K562 (cell line): Measurements from ENCODE around the gene MFN1. TPM values are rescaled to one million over a fixed set of nuclear protein-coding genes. Genes with fewer than 3 reads are reported as not detected.

Source experiments
- EHMT2 ChIP-seq: fragments of 450-650 bp; IDR thresholded peaks from 2 replicates; pipeline ENCODE4 v1.6.1; 2018; ENCODE audit warnings: antibody characterized with exemption
- ELF1 ChIP-seq: fragments of 200-800 bp; sonication (Bioruptor generic); IDR thresholded peaks from 2 replicates; pipeline ENCODE4 v1.6.1; 2016; ENCODE audit warnings: missing genetic modification characterization, missing compliant biosample characterization
- GATAD2B ChIP-seq: fragments of 450-650 bp; IDR thresholded peaks from 2 replicates; pipeline ENCODE4 v1.6.1; 2017; ENCODE audit warnings: mild to moderate bottlenecking, borderline replicate concordance
- HCFC1 ChIP-seq: IDR thresholded peaks from 2 replicates; pipeline ENCODE4 v1.6.1; 2012; ENCODE audit warnings: low read depth, low read length, improper control_type of control experiment
- MAFG ChIP-seq: fragments of 450-650 bp; conservative IDR thresholded peaks from 2 replicates; pipeline ENCODE4 v1.6.1; 2016; ENCODE audit warnings: missing genetic modification characterization, missing compliant biosample characterization
- MYNN ChIP-seq, 2 experiments: sonication (generic); formaldehyde crosslinking in 1 of 2; IDR thresholded peaks; 2 replicates each; pipeline versions ENCODE4 v1.5.0 to v1.6.1; 2016 to 2020; ENCODE audit warnings: antibody characterized with exemption in 1 of 2, missing genetic modification reagents in 1 of 2
- PCBP1 ChIP-seq: fragments of 200-400 bp; formaldehyde crosslinking; IDR thresholded peaks from 2 replicates; pipeline ENCODE4 v1.6.1; 2018; ENCODE audit warnings: mild to moderate bottlenecking, low read depth, low read length; ENCODE audit not compliant: poor library complexity, severe bottlenecking
- RFX5 ChIP-seq: IDR thresholded peaks from 2 replicates; pipeline ENCODE4 v1.6.1; 2011; ENCODE audit warnings: low read depth, mild to moderate bottlenecking, improper control_type of control experiment, low read length
- RUNX1 ChIP-seq: sonication (generic); IDR thresholded peaks from 2 replicates; pipeline ENCODE4 v1.6.1; 2016; ENCODE audit warnings: antibody characterized with exemption, low read depth
- SRSF7 ChIP-seq: fragments of 200-400 bp; formaldehyde crosslinking; optimal IDR thresholded peaks from 2 replicates; pipeline ENCODE3; 2017; ENCODE audit warnings: mild to moderate bottlenecking, low read depth, low read length
- STAT5A ChIP-seq: IDR thresholded peaks from 2 replicates; pipeline ENCODE4 v1.6.1; 2012; ENCODE audit warnings: low read length, inconsistent platforms, borderline replicate concordance
- ZC3H11A ChIP-seq: IDR thresholded peaks from 2 replicates; pipeline ENCODE4 v1.6.1; 2012; ENCODE audit warnings: low read depth, low read length, improper control_type of control experiment
- ZNF354B ChIP-seq: fragments of 250-450 bp; sonication (Bioruptor Pico); IDR thresholded peaks from 2 replicates; pipeline ENCODE4 v1.4.0; 2020
- ZNF609 ChIP-seq: sonication (generic); formaldehyde crosslinking; IDR thresholded peaks from 2 replicates; pipeline ENCODE4 v1.8.1; 2023; ENCODE audit warnings: missing genetic modification reagents, mild to moderate bottlenecking, borderline replicate concordance
- polyA plus RNA-seq, 8 experiments: library from polyadenylated mRNA; depleted of rRNA in 4 of 8; stranded (reverse) in 5 of 8; unstranded in 3 of 8; fragments of >200 nt; fragmentation: Nextera tagmentation in 2 of 8; fragmentation: Illumina TruSeq in 1 of 8; extraction: Ambion mirVana in 2 of 8; extraction: Trizol in 1 of 8; gene quantifications; 2 replicates each; pipeline versions ENCODE4 v1.2.1 to v1.2.3, GENCODE V29; 2011 to 2014; ENCODE audit warnings: inconsistent platforms in 1 of 8, missing spikeins in 1 of 8
- total RNA-seq, 7 experiments: library from RNA; depleted of rRNA in 6 of 7; stranded (reverse); fragments of >200 nt in 6 of 7; fragmentation: Illumina TruSeq in 2 of 7; extraction: Trizol in 2 of 7; gene quantifications; 2 replicates each; pipeline versions ENCODE4 v1.2.1 to v1.2.3, GENCODE V29; 2011 to 2021; ENCODE audit warnings: low replicate concordance in 1 of 7
- TF ChIP-seq, protein P1 (sequence below): fragments of 450-650 bp; IDR thresholded peaks from 2 replicates; pipeline ENCODE4 v1.6.1; 2017; ENCODE audit warnings: mild to moderate bottlenecking, moderate library complexity
- TF ChIP-seq, protein P2 (sequence below): fragments of 250-450 bp; sonication (Bioruptor Pico); IDR thresholded peaks from 2 replicates; pipeline ENCODE4 v1.4.0; 2020; ENCODE audit warnings: borderline replicate concordance
- TF ChIP-seq, protein P3 (sequence below): fragments of 450-650 bp; IDR thresholded peaks from 2 replicates; pipeline ENCODE4 v1.6.1; 2016; ENCODE audit warnings: missing biosample characterization, missing genetic modification characterization

The MFN1 gene
- total and polyA plus RNA-seq, 9 of the 15 experiments (the other 6 are each of a cell fraction or from before 2014, with no cell fraction given): 10.5 to 42.7 (median 22.6) TPM

- TF ChIP-seq ZNF609 (CRISPR knock-in tag) (no peak), RFX5 (no peak), STAT5A (no peak), MAFG (no peak), EHMT2 (peak; percentile 79), GATAD2B (no peak), SRSF7 (no peak), ELF1 (peak; percentile 93), RUNX1 (no peak), MYNN (IDR thresholded peaks at IDR 0.05) (no peak; the same call in 1 of the 2 replicates), MYNN (CRISPR knock-in tag; IDR thresholded peaks at IDR 0.05) (no peak), ZC3H11A (no peak), ZNF354B (no peak), HCFC1 (peak; percentile 86), PCBP1 (no peak)
- TF ChIP-seq, protein P1, sequence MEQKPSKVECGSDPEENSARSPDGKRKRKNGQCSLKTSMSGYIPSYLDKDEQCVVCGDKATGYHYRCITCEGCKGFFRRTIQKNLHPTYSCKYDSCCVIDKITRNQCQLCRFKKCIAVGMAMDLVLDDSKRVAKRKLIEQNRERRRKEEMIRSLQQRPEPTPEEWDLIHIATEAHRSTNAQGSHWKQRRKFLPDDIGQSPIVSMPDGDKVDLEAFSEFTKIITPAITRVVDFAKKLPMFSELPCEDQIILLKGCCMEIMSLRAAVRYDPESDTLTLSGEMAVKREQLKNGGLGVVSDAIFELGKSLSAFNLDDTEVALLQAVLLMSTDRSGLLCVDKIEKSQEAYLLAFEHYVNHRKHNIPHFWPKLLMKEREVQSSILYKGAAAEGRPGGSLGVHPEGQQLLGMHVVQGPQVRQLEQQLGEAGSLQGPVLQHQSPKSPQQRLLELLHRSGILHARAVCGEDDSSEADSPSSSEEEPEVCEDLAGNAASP: no peak
- TF ChIP-seq, protein P2, sequence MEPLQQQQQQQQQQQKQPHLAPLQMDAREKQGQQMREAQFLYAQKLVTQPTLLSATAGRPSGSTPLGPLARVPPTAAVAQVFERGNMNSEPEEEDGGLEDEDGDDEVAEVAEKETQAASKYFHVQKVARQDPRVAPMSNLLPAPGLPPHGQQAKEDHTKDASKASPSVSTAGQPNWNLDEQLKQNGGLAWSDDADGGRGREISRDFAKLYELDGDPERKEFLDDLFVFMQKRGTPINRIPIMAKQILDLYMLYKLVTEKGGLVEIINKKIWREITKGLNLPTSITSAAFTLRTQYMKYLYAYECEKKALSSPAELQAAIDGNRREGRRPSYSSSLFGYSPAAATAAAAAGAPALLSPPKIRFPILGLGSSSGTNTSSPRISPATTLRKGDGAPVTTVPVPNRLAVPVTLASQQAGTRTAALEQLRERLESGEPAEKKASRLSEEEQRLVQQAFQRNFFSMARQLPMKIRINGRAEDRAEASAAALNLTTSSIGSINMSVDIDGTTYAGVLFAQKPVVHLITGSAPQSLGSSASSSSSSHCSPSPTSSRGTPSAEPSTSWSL: no peak
- TF ChIP-seq, protein P3, sequence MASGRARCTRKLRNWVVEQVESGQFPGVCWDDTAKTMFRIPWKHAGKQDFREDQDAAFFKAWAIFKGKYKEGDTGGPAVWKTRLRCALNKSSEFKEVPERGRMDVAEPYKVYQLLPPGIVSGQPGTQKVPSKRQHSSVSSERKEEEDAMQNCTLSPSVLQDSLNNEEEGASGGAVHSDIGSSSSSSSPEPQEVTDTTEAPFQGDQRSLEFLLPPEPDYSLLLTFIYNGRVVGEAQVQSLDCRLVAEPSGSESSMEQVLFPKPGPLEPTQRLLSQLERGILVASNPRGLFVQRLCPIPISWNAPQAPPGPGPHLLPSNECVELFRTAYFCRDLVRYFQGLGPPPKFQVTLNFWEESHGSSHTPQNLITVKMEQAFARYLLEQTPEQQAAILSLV (tag): no peak
Measured at GRCh38 chr3:179347345-179348194, at the start of gene MFN1 (continued).
